GM12878 (cell line): Measurements from ENCODE around the gene TLK2. TPM values are rescaled to one million over a fixed set of nuclear protein-coding genes. Genes with fewer than 3 reads are reported as not detected.

Experiments used
- ATAC-seq: fragments of 200-7000 bp; cut with Tn5 transposase; 3 replicates; pipeline ENCODE4 v1.9.1; 2020; ENCODE audit warnings: mild to moderate bottlenecking, moderate library complexity
- BruUV-seq: library from RNA; stranded (reverse); fragments of 400-500 nt; replicated peaks from 2 replicates; lab custom pipeline; 2021; lab: Mats Ljungman, UMichigan
- CTCF ChIA-PET: fragments of 300-600 bp; sonication (Branson Sonifier 250); formaldehyde crosslinking; extraction: SDS; loops from one replicate; lab custom pipeline; 2021; ENCODE audit warnings: inconsistent platforms; lab: Yijun Ruan, JAX
- POLR2A ChIA-PET: fragments of 350-600 bp; formaldehyde crosslinking; extraction: SDS; loops from one replicate; lab custom pipeline; 2021; ENCODE audit warnings: inconsistent platforms; lab: Charles Lee
- RAD21 ChIA-PET: fragments of 300-600 bp; sonication (Branson Sonifier 250); formaldehyde crosslinking; loops from one replicate; lab custom pipeline; 2023; ENCODE audit warnings: antibody characterized with exemption; ENCODE audit not compliant: unreplicated experiment; lab: Charles Lee
- SMC1A ChIA-PET: fragments of 300-600 bp; sonication (Branson Sonifier 250); formaldehyde crosslinking; loops from one replicate; lab custom pipeline; 2023; ENCODE audit not compliant: unreplicated experiment, uncharacterized antibody; lab: Charles Lee
- DNase-seq: peaks from one replicate; pipeline ENCODE4 v3.0.0-alpha.2; 2011; ENCODE audit warnings: low read depth, low spot score
- FAIRE-seq: peaks from 3 replicates; lab custom pipeline; 2011; peaks lifted over from hg19 to GRCh38; lab: Jason Lieb, UNC
- H2AFZ ChIP-seq: 2 replicates; pipeline ENCODE4 v1.6.0; 2011; ENCODE audit warnings: low read depth, low read length, control low read depth; ENCODE audit not compliant: control insufficient read depth
- H3K27ac ChIP-seq: 2 replicates; pipeline ENCODE4 v1.5.1; 2011; ENCODE audit warnings: control low read depth; ENCODE audit not compliant: control insufficient read depth, insufficient read depth
- H3K27me3 ChIP-seq, 2 experiments: replicated peaks in 1 of 2; 2 replicates each; pipeline versions ENCODE4 v1.6.0 to v1.6.1; 2011; ENCODE audit warnings: low read length in 1 of 2; ENCODE audit not compliant: control insufficient read depth in 2 of 2, insufficient read depth in 2 of 2
- H3K36me3 ChIP-seq, 2 experiments: 2 replicates each; pipeline ENCODE4 v1.5.1; 2011; ENCODE audit warnings: low read length in 1 of 2; ENCODE audit not compliant: control insufficient read depth in 2 of 2, insufficient read depth in 2 of 2
- H3K4me1 ChIP-seq: 2 replicates; pipeline ENCODE4 v1.6.1; 2011; ENCODE audit warnings: mild to moderate bottlenecking, low read length, moderate library complexity, mixed read lengths; ENCODE audit not compliant: control insufficient read depth, insufficient read depth
- H3K4me2 ChIP-seq: 2 replicates; pipeline ENCODE4 v1.6.0; 2011; ENCODE audit warnings: control low read depth; ENCODE audit not compliant: control insufficient read depth, insufficient read depth
- H3K4me3 ChIP-seq: fragments of 200-600 bp; sonication (generic); 2 replicates; pipeline ENCODE4 v1.5.1; 2016
- H3K79me2 ChIP-seq: 2 replicates; pipeline ENCODE4 v1.6.0; 2011; ENCODE audit warnings: low read length; ENCODE audit not compliant: control insufficient read depth, insufficient read depth
- H3K9ac ChIP-seq: 2 replicates; pipeline ENCODE4 v1.8.0; 2011; ENCODE audit warnings: low read length, control low read depth, mixed read lengths; ENCODE audit not compliant: control insufficient read depth, insufficient read depth
- H3K9me3 ChIP-seq: replicated peaks from 3 replicates; pipeline ENCODE4 v1.5.1; 2011; ENCODE audit warnings: mild to moderate bottlenecking, low read length; ENCODE audit not compliant: control insufficient read depth, insufficient read depth
- H4K20me1 ChIP-seq: 2 replicates; pipeline ENCODE4 v1.6.0; 2011; ENCODE audit not compliant: control insufficient read depth, insufficient read depth
- ASH2L ChIP-seq: fragments of 300-600, 200-600 bp; sonication (generic); IDR thresholded peaks from 2 replicates; pipeline ENCODE4 v1.6.1; 2017; ENCODE audit warnings: low read depth, mild to moderate bottlenecking, borderline replicate concordance
- ATF2 ChIP-seq: IDR thresholded peaks from 2 replicates; pipeline ENCODE4 v1.6.1; 2012; ENCODE audit warnings: low read length, inconsistent platforms
- CEBPB ChIP-seq, 2 experiments: fragments of 150-350 bp in 1 of 2; IDR thresholded peaks; 2 replicates each; pipeline ENCODE4 v1.6.1; 2012 to 2014; ENCODE audit warnings: low read depth in 2 of 2, low read length in 2 of 2, borderline replicate concordance in 1 of 2, inconsistent platforms in 1 of 2
- CREM ChIP-seq: IDR thresholded peaks from 2 replicates; pipeline ENCODE4 v1.6.1; 2014; ENCODE audit warnings: antibody characterized with exemption, low read depth
- E4F1 ChIP-seq: fragments of 450-650 bp; IDR thresholded peaks from 2 replicates; pipeline ENCODE4 v1.6.1; 2018; ENCODE audit warnings: borderline replicate concordance, mild to moderate bottlenecking; ENCODE audit not compliant: partially characterized antibody
- IKZF1 ChIP-seq: fragments of 450-650 bp; conservative IDR thresholded peaks from 2 replicates; pipeline ENCODE4 v1.6.1; 2017; ENCODE audit warnings: antibody characterized with exemption, mild to moderate bottlenecking
- IRF4 ChIP-seq: IDR thresholded peaks from 2 replicates; pipeline ENCODE4 v1.6.1; 2011; ENCODE audit warnings: low read depth, low read length
- NRF1 ChIP-seq: conservative IDR thresholded peaks from 2 replicates; pipeline ENCODE4 v1.6.1; 2011; ENCODE audit warnings: mild to moderate bottlenecking, low read depth, low read length, improper control_type of control experiment
- PML ChIP-seq: IDR thresholded peaks from 2 replicates; pipeline ENCODE4 v1.6.1; 2012; ENCODE audit warnings: low read length, inconsistent platforms
- POU2F2 ChIP-seq: IDR thresholded peaks from 3 replicates; pipeline ENCODE4 v1.6.1; 2011; ENCODE audit warnings: low read depth, mild to moderate bottlenecking, low read length, borderline replicate concordance
- SMARCA5 ChIP-seq: fragments of 450-650 bp; IDR thresholded peaks from 2 replicates; pipeline ENCODE4 v1.6.1; 2017; ENCODE audit warnings: mild to moderate bottlenecking
- SUZ12 ChIP-seq: fragments of 200-600 bp; sonication (generic); IDR thresholded peaks from one replicate; pipeline ENCODE4 v1.6.1; 2018; ENCODE audit warnings: antibody characterized with exemption, mild to moderate bottlenecking; ENCODE audit not compliant: unreplicated experiment
- YBX1 ChIP-seq: fragments of 450-650 bp; IDR thresholded peaks from 2 replicates; pipeline ENCODE4 v1.6.1; 2016; ENCODE audit warnings: antibody characterized with exemption
- YY1 ChIP-seq: IDR thresholded peaks from 2 replicates; pipeline ENCODE4 v1.6.1; 2011; ENCODE audit warnings: low read depth, mild to moderate bottlenecking, low read length
- ZNF217 ChIP-seq: fragments of 450-650 bp; IDR thresholded peaks from 2 replicates; pipeline ENCODE4 v1.6.1; 2017; ENCODE audit warnings: antibody characterized with exemption, mild to moderate bottlenecking
- WGBS: methylation state at CpG from one replicate; pipeline ENCODE4 v1.1.6; 2016; ENCODE audit warnings: low lambda C conversion rate; ENCODE audit not compliant: insufficient replicate concordance, insufficient coverage; ENCODE audit errors: missing lambda C conversion rate; 5-methylcytosine and 5-hydroxymethylcytosine counted together
- in situ Hi-C: fragments of 300-500 bp; cut with MboI; formaldehyde crosslinking; loops from 9 replicates; pipeline ENCODE4 v1.14.3; 2018; ENCODE audit warnings: mixed read lengths
- intact Hi-C: fragments of 100-400 bp; cut with micrococcal nuclease; formaldehyde crosslinking; loops from one replicate; pipeline ENCODE4 v1.14.2; 2022; ENCODE audit not compliant: unreplicated experiment
- polyA plus RNA-seq, 11 experiments: library from polyadenylated mRNA; depleted of rRNA in 4 of 11; unstranded in 6 of 11; stranded (reverse) in 5 of 11; fragments of >200 nt; fragmentation: Nextera tagmentation in 4 of 11; fragmentation: Illumina TruSeq in 1 of 11; extraction: Ambion mirVana in 4 of 11; extraction: Trizol in 1 of 11; gene quantifications; 1 replicate in 1 of 11; 2 replicates in 10 of 11; pipeline versions ENCODE4 v1.2.1 to v1.2.3, GENCODE V29; 2011 to 2016; ENCODE audit warnings: inconsistent platforms in 2 of 11, missing spikeins in 2 of 11, low read depth in 1 of 11
- total RNA-seq, 4 experiments: library from RNA; depleted of rRNA in 3 of 4; stranded (reverse); fragments of >200 nt in 3 of 4; fragmentation: Illumina TruSeq in 1 of 4; extraction: Trizol in 1 of 4; gene quantifications; 2 replicates each; pipeline versions ENCODE4 v1.2.1 to v1.2.3, GENCODE V29; 2013 to 2021

The TLK2 gene
- total and polyA plus RNA-seq, 10 of the 15 experiments (the other 5 are each of a cell fraction or from before 2014, with no cell fraction given), result 12.1 to 51.2 (median 27.5) TPM

DNA sequence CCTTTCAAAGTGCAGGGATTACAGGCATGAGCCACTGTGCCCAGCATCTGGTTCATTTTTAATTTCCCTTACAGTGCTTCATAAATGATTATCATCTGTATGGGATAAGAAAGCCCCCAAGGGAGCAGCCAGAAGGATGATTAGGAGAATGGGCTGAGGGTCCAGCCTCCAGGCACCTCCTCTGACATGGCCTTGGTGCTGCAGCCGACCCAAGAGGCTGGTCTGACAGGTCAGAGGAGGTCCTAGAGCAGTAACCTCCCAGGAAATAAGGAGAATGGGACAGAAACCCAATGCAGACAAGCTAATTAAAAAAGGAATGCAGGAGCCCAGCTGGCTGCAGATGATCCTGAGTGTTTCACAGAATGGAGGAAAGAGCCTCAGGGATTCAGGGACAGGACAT, 177.8 kb downstream of the TLK2 start:
- Histone ChIP-seq H3K27me3 (no peaks in the 10 kb centered on the region), H4K20me1 (no peaks in the 10 kb centered on the region), H3K4me2 (no peak overlapping the region), H3K9me3 (peaks cover 6% of the 10 kb centered on the region; the same call in 2 of the 3 replicates), H3K79me2 (no peaks in the 10 kb centered on the region), H3K4me1 (peaks cover 16% of the 10 kb centered on the region), H3K27ac (no peak overlapping the region), H3K36me3 (no peaks in the 10 kb centered on the region), H3K9ac (no peak overlapping the region), H2AFZ (no peak overlapping the region)
- 70% methylated on average over 1 of the region's 1 CpG for WGBS
- in situ Hi-C loops, result no loop called here
- ChIA-PET CTCF (no interaction called here), RAD21 (no interaction called here), SMC1A (no interaction called here)
- no peak for FAIRE-seq
- intact Hi-C loops, result no loop called here
- TF ChIP-seq NRF1, result no peak
- TF ChIP-seq CREM, result no peak
- no peak for TF ChIP-seq YY1
- TF ChIP-seq ATF2, result no peak
- no peak for TF ChIP-seq POU2F2
- TF ChIP-seq PML, result no peak
- no peak for TF ChIP-seq SUZ12
- TF ChIP-seq ZNF217, result no peak
- no peak for TF ChIP-seq IKZF1
- TF ChIP-seq SMARCA5, result no peak
- no peak for TF ChIP-seq YBX1
- TF ChIP-seq CEBPB (IDR thresholded peaks at IDR 0.05; ENCODE audit: borderline replicate concordance in 1 of 2, low read depth in 2 of 2, low read length in 2 of 2), result no peak
- no peak for TF ChIP-seq E4F1
- no peak for TF ChIP-seq ASH2L
- TF ChIP-seq IRF4, result no peak
- TF ChIP-seq, all 136 proteins: peak for 0
- BruUV-seq, result no TSS peak
- ATAC-seq (no peak), DNase-seq (no peak)
- H3K4me3 ChIP-seq, result no peak overlapping the region
- POLR2A ChIA-PET, result no interaction called here
